ENCODE results near the gene DNAI7.

DNA sequence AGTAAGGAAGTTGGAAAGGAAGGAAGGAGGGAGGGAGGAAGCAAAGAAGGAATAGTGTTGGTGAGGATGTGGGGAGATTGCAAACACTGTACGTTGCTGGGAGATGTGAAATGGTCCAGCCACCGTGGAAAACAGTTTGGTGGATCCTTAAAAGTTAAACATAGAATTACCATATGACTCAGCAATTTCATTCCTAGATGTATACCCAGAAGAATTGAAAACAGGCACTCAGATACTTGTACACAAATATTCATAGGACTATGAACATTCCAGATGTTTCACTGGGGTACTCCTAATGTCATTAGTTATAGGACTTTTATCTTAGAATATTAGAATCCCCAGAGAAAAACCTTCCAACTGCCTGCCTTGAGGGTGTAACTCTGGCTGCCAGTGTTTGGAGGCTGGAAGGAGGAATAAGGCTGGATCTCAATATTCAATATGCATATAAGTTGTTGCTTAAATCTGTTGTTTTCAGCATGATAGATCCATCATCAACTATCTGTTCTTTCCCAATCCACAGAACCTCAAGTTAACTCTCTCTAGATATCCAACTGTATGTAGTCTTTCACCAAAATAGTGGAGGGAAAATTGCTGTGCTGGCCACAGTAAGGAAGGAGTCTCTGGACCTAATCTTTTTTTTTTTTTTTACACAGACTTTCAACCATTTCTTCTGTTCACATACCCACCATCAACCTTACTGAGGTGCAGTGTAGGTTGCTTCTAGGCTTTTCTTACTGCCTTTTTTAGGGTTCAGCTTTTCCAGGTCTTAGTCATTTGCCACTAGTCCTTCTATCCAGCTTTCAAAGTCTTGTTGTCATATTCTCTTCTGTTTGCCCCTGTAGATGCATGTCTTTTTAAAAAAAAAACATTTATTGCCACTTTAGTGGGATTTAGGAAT is 94.5 kb downstream of the DNAI7 start:
- TF ChIP-seq, protein P1, sequence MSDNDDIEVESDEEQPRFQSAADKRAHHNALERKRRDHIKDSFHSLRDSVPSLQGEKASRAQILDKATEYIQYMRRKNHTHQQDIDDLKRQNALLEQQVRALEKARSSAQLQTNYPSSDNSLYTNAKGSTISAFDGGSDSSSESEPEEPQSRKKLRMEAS (IDR thresholded peaks at IDR 0.05; ENCODE audit: low read depth), result no peak
- TF ChIP-seq, protein P2, sequence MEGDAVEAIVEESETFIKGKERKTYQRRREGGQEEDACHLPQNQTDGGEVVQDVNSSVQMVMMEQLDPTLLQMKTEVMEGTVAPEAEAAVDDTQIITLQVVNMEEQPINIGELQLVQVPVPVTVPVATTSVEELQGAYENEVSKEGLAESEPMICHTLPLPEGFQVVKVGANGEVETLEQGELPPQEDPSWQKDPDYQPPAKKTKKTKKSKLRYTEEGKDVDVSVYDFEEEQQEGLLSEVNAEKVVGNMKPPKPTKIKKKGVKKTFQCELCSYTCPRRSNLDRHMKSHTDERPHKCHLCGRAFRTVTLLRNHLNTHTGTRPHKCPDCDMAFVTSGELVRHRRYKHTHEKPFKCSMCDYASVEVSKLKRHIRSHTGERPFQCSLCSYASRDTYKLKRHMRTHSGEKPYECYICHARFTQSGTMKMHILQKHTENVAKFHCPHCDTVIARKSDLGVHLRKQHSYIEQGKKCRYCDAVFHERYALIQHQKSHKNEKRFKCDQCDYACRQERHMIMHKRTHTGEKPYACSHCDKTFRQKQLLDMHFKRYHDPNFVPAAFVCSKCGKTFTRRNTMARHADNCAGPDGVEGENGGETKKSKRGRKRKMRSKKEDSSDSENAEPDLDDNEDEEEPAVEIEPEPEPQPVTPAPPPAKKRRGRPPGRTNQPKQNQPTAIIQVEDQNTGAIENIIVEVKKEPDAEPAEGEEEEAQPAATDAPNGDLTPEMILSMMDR (IDR thresholded peaks at IDR 0.05), result no peak
- TF ChIP-seq RAD21 (IDR thresholded peaks at IDR 0.05; ENCODE audit: low read length) (no peak), SMC3 (IDR thresholded peaks at IDR 0.05; ENCODE audit: low read depth, low read length) (no peak), GABPA (IDR thresholded peaks at IDR 0.05; ENCODE audit: low read depth) (no peak), POLR2AphosphoS5 (IDR thresholded peaks at IDR 0.05; ENCODE audit: low read depth, low read length) (no peak), TCF12 (IDR thresholded peaks at IDR 0.05) (no peak), JUND (IDR thresholded peaks at IDR 0.05) (no peak), EP300 (IDR thresholded peaks at IDR 0.05; ENCODE audit: borderline replicate concordance in 1 of 2, low read depth in 1 of 2, low read length in 1 of 2) (no peak), TEAD4 (IDR thresholded peaks at IDR 0.05; ENCODE audit: borderline replicate concordance, insufficient read depth) (no peak), NRF1 (IDR thresholded peaks at IDR 0.05; ENCODE audit: low read depth, low read length) (no peak), RXRA (IDR thresholded peaks at IDR 0.05; ENCODE audit: borderline replicate concordance, low read depth) (no peak)

Data from SK-N-SH (cell line).